NCI-H2107 treated with DMSO at 0.1 percent for 48 hours (cell line): ENCODE results near the gene CLEC17A.
"Not testable (repeated sequence)": the region's sequence is repeated elsewhere in the genome, so short reads cannot be mapped to it uniquely, and the experiment has no call there.

ENCODE experiments used
- DNase-seq: peaks from one replicate; lab custom pipeline; 2025; ENCODE audit not compliant: unreplicated experiment; lab: John Stamatoyannopoulos, UW

Gene CLEC17A, protein sequence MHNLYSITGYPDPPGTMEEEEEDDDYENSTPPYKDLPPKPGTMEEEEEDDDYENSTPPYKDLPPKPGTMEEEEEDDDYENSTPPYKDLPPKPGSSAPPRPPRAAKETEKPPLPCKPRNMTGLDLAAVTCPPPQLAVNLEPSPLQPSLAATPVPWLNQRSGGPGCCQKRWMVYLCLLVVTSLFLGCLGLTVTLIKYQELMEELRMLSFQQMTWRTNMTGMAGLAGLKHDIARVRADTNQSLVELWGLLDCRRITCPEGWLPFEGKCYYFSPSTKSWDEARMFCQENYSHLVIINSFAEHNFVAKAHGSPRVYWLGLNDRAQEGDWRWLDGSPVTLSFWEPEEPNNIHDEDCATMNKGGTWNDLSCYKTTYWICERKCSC

DNA sequence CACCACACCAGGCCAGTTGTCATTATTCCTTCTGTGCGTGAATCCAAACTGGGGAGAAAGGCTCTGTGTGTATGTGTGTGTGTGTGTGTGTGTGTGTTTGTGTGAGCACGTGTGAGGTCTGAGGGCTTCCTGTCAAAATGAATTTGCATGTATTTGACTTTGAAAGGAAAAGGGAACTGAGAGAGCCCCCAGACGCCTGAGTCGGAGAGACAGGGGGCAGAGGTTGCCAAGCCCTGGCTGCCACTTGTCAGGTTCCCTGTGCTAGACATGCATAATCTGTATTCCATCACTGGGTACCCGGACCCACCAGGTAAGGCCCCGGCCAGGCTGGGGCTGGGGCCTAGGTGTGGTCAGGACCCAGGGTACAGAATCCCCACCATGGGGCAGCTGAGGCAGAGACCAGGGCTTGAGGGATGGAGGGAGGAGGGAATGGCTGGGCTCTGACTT, at the start of gene CLEC17A:
Gene CLEC17A (plus strand): TSS at position 191 of the 447 bp plus-strand sequence. CDS start 77 bp downstream, at position 268.
- DNase-seq = no peak

- DNase-seq = no peak
Measured at GRCh38 chr19:14533450-14533849, 49.4 kb upstream of the CLEC17A start.

DNA sequence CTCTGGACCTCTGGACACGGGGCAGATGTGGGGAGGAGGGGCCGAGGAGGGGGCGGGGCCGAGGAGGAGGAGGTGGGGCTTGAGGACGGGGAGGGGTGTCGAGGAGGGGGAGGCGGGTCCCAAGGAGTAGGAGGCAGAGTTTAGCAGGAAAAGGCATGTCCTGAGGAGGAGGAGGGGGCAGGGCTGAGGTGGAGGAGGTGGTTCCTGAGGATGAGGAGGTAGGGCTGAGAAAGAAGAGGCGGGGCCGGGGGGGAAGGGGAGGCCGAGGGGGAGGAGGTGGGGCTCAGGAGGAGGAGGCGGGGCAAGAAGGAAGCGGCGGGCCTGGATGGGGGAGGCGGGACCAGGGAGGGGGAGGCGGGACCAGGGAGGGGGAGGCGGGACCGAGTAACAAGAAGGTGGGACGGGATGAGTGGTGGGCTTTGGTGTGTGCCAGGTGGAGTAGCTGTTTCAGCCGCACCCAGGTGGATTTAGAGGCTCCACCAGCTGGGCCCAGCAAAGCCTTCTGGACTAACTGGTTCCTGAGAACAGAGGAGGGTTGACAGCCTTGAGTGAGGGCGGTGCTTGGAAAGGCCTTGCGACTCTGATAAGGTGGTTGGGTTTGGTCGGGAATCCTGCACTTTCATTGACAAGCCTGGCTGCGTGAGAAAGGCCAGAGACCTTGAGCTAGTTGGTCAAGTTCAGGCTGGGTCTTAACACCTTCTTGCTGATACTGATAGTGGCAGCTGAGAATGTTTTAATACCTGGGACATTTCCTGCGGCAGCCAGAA, 45.8 kb upstream of the CLEC17A start:
- no peak for DNase-seq

DNA sequence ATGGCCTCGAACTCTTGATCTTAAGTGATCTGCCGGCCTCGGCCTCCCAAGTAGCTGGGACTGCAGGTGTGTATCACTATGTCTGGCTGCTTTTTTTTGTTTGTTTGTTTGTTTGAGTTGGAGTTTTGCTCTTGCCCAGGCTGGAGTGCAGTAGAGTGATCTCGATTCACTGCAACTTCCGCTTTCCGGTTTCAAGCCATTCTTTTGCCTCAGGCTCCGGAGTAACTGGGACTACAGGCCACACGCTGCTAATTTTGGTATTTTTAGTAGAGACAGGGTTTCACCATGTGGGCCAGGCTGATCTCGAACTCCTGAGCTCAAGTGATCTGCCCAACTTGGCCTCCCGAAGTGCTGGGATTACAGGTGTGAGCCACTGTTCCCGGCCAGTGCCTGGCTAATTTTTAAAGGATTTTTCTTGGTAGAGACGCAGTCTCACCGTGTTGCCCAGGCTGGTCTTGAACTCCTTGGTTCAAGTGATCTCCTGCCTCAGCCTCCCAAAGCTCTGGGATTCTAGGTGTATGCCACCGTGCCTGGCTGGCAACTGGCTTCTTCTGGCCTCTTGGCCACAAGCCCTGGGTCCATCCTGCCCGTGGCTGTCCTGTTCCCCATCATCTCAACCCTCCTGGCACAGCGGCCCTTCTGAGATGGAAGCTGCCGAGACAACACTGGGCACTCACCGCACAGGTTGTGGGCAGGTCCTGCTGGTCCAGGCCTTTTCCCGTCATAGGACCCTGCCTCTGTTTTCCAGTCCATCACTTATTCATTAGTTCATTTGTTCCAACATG, 42.0 kb upstream of the CLEC17A start:
- DNase-seq = no peak

DNA sequence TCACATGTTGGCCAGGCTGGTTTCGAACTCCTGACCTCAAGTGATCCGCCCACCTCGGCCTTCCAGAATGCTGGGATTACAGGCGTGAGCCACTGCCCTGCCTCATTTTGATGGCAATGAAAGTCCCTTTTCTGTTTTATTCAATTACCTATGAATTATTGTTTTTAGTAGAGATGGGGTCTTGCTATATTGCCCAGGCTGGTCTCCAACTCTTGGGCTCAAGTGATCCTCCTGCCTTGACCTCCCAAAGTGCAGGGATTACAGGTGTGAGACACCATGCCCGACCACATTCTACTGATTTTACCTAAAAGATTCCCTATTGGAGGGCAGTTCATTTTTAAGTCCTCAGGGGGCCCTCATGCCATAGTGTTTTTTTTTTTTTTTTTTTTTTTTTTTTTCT, 40.9 kb upstream of the CLEC17A start:
- not testable (repeated sequence) for DNase-seq

- DNase-seq = no peak
Measured at GRCh38 chr19:14542711-14543328, 40.1 kb upstream of the CLEC17A start.

- DNase-seq = no peak
Measured at GRCh38 chr19:14544047-14544446, 38.8 kb upstream of the CLEC17A start.

DNA sequence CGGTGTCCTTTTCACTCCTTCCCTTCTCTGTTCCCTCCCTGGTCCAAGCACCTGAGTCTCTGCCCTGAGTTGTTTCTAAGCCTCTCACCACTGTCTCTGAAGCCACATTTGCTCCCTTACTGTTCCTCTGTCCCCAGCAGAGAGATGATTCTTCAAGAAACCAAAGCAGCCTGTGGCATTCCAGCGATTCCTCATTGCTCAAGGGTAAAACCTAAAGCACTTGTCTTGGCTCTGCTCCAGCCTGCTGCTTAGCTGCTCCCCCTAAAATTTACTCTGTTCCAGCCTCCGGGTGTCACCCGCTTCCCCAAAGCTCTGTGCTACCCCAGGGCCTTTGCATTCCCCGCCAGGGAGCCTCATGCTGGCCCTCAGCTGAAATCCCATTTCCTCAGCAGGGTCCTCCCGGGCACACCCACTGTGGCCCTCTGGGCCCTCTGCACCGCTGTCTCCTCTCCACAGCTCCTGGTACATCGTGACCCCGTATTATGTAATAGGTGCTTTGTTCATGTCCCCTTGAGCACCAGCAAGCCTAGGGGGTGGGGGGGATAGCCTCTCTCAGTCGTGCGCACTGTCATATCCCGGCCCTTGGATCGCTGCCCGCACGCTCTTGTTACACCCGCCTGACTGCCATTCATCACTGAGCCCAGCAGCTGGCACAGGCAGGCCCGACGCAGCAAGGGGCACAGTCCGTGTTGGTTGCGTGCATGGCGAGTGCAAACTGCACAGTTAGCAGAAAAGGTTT, 37.7 kb upstream of the CLEC17A start:
- peak; percentile 93 for DNase-seq

GRCh38 chr19:14545716-14546082, 37.2 kb upstream of the CLEC17A start:
- no peak for DNase-seq

- no peak for DNase-seq
Measured at GRCh38 chr19:14550201-14550754, 32.6 kb upstream of the CLEC17A start.

GRCh38 chr19:14551134-14552005, 31.5 kb upstream of the CLEC17A start:
- peak; percentile 10 for DNase-seq

- DNase-seq = not testable (repeated sequence)
Measured at GRCh38 chr19:14552006-14552360, 30.9 kb upstream of the CLEC17A start.

DNA sequence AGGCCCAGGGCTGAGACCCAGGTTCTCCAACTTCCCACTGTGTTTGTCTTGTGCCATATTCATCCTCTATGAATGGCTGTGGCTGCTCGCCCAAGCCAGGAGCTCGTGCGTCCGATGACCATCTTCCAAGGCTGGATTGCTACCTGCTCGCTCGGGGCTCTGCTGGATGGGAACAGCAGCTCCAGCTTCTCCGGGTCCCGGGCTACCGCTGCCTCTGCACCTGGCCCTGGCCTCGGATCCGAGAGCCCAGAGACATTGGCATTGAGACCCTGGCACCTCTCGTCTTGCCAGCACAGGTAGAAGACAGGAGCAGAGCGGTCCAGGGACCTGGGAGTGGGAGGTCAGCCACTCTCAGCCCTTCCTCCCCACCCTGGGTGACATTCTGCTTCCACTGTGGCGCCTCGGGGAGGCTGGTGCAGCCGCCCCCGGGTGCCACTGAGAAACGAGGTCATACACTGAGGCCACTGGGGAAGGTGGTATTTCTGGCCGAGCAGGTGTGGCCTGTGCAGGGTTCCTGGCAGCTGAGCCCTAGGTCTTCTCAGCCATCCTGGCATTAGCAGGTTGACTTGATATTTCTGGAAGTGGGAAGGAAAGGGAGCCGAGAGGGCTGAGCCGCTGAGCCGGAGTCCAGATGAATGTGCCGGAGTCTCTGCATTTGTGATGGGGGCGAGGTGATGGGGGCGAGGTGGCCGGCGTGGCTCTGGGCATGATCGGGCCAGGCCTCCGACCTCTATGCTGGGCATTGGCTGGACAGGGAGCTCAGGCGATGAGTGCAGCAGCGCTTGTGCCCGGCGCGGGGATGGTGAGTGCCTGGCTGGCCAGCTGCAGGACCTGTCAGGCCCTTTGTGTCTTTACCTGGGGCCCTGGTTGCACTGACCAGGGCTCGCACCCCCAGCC, 29.6 kb upstream of the CLEC17A start:
- no peak for DNase-seq

- no peak for DNase-seq
Measured at GRCh38 chr19:14553939-14554243, 29.0 kb upstream of the CLEC17A start.

- DNase-seq = peak; percentile 35
Measured at GRCh38 chr19:14554382-14554812, 28.5 kb upstream of the CLEC17A start.

GRCh38 chr19:14555918-14556661, 26.8 kb upstream of the CLEC17A start:
- no peak for DNase-seq

GRCh38 chr19:14556662-14557188, 26.2 kb upstream of the CLEC17A start:
- peak; percentile 4 for DNase-seq
